Activated CD4-positive, alpha-beta T cell treated with anti-CD3 and anti-CD28 coated beads, Interleukin-2, amount 50 U/mL, for 4 hours (primary cell): Measurements from ENCODE around the gene TRPM3.

Experiments used
- DNase-seq, 2 experiments: peaks; one replicate each; pipeline ENCODE4 v3.0.0-alpha.2; 2020

The TRPM3 gene

DNA sequence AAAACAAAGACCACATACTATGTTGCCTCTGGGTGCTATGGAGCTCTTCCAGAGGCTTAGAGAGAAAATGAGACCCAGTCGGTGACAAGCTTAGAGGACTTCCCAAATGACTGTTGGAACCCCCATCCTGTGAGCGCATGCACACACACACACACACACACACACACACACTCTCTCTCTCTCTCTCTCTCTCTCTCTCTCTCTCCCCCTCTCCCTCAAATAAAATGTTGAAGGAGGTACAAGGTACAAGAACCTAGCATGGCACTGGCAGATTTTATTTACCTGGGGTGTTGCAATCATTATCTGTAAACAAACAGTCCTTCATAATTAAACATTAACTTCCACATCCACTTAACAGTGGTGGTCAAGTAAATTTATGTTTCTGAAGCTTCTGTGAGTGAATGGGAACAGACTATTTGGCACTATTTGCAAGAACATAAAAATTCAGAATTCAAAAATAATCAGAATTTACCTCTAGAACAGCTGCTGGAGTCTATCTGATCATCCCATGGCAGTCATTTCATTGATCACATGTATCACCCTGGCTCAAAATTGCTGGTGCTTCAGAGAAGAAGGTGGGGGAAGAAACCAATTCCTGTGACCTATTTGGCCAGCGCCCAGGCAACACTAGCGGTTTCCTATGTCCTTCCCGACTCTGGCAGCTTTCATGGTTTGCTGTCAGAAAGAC lies 24.9 kb downstream of the TRPM3 start:
- DNase-seq: no peak

DNA sequence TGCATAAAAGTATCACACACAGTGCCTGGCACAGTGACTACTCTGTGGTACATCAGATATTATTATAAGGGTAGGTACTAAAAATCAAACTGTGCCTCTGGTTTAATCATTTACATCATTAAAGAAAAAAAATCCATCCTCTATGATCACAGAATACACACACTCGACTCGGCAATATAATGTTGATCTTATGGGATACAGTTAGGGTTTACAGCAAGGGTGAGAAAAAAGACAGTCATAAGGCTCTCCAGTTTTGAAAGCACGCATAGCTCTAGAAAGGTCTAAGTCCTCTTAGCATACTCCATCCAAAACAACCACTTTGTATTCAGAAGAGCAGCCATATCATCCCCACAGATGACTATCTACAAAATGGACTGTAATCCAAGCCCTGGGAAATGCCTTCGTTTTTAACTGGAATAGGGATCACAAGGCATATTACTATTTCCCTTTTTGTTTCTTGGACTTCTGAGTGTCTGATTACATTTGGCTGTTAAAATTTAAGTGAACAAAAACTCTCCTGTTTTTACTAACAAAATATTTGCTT lies 26.6 kb downstream of the TRPM3 start:
- DNase-seq: no peak

DNA sequence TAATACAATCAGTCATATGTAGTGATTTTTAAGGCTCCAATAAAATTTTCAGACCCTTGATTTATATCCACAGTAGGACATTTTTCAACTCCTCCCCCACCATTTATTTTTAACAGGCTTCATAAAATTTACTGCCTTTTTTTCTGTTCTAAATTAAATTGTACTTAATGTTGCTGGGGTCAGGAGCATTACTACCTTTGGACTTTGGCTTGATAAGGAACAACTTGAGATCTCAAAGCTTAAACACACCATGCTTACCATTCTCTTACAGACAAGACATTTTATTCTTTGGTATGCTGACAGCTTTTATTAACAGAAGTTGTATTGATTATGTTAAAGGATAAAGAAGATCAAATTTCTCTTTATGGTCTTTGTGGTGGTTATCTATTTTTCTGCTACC lies 30.5 kb downstream of the TRPM3 start:
- DNase-seq: no peak

DNA sequence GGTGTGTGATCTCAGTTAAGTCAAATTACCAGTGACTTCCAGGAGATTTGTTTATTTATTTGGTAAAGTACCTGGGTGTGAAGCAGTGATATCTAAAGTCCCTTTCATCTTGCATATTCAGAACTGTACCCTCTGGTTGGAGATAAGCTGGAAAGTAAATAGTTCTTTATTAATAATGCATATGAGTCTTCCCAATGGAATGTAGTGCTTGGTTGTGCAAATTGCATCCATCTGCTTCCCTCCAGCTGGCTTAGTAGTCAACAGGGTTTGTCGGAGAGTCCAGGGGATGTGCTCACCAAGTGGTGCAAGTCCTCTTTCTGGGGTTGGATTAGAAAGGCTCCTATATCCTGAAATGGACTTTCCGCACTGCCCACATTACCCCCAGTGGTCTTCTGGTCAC lies 42.0 kb downstream of the TRPM3 start:
- no peak for DNase-seq

DNA sequence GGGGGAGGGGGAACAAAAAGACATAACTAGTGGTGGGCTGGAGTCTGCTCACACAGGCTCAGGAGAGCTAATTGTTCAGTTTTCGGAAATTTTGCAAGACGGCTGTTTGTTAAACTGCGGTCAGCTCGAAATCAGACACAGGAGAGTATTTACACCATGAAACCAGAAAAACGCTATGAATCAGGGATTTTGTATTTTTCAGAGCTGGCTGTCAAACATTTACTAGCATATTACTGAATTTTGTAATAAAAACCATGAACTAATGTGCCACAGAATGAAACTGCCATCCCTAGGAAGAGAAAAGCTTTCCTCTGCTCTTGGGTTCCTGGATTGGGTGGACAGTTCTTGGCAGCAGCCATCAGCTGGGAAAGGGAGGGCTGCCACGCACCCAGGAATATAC lies 45.3 kb downstream of the TRPM3 start:
- DNase-seq: no peak

DNA sequence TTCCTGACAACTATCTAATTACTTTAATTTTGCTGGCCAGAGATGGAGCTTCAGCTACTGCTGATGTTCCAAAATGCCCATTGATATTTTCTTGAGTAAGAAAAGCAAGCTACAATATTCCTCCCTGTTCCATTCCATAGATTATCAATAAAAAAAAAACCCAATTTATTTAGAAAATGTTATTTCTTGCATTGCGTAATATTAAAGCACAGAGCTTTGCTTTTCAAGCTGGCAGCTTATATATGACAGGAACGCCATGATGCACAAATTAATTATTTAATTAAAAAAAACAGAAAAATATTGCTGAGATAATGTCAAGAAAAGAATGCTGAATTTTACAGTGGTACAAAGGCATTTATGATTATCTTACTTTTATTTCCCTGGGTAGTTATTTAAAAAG lies 47.9 kb downstream of the TRPM3 start:
- DNase-seq: no peak

DNA sequence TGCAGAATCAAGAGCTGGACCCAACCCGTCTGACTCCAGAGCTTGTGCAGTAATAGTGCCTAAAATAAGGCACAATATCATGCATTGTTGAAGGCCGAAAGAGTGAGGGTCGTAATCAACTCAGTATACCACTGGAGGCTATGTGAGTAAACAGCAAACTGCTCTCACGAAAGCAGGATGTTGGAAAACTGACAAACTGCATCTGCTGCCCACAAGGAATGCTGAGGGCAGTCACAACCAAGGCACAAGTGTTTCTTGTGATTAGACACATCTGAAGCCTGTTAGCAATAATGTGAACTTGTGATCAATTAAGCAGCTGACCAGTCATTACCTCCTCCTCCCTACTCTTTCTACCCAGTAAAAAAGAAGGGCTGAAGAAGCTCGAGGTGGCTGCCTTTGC lies 48.8 kb downstream of the TRPM3 start:
- no peak for DNase-seq

DNA sequence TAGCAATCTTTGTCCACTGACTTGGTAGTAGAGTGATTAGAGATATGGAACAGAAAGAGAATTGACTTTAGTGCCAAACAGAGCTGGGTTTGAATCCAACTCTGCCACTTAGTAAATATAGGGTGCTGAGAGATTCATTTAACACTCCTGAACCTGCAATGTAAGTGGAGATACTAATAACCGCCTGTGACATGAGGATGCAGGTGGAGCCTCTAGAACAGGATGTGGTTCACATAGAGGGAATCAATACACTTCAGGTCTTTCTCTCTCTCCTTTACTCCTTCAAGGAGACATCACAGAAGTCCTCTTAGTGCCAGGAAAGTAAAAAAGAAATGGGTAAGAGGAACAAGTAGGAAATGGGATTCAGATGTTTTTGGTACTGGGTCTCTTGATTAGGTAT lies 49.8 kb downstream of the TRPM3 start:
- DNase-seq: no peak

DNA sequence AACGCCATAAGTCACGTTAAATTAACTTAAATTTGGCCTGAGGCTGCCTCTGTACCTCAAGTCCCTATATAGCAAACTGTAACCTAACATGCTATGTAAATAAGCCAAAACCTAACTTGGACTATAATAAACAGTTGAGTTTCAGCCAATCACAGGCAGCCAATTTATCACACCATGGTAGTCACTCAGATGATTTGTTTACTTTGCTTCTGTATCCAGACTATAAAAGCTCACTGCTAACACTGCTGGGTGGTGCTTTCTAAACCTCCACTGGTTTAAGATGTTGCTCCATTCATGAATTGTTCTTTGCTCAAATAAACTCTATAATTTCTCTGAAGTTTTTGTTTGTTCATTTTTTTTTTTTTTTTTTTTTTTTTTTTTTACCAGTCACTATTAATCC lies 62.8 kb downstream of the TRPM3 start:
- DNase-seq: no peak

DNA sequence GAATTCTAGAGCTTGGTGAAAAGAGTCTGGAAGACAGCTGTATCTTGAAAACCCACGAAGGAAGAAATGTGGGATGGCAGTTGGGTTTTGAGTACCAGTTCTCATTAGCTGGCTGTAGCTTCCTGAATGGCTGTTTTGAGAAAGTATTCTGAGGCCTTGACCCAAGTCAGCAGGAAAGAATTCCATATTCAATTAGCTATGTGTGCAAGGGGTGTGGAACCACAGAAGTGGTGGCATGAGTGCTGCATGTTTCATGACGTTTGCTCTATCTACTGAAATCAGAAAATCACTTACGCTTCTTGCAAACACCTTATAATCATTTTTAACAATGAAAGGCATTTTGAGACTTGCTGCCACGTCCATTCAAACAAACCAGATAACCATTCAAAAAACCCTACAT lies 69.1 kb downstream of the TRPM3 start:
- no peak for DNase-seq

DNA sequence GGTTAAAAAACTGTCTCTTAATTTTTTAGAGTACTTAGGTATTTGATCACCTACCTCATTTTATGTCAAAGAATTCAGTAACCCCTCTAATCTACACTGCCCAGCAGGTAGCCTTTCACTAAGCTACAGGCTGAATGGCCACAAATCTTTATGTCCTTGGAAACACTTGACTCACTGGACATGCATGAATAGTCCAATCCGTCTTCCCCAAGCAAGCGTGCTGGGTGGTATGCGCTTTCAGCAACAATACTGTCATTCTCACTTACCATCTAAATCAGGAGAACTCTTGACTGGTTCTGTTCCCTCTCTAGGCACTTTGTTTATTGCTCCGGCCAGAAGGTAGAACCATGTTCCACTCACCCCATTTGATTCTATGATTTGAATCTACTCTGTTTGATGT lies 73.1 kb downstream of the TRPM3 start:
- no peak for DNase-seq

DNA sequence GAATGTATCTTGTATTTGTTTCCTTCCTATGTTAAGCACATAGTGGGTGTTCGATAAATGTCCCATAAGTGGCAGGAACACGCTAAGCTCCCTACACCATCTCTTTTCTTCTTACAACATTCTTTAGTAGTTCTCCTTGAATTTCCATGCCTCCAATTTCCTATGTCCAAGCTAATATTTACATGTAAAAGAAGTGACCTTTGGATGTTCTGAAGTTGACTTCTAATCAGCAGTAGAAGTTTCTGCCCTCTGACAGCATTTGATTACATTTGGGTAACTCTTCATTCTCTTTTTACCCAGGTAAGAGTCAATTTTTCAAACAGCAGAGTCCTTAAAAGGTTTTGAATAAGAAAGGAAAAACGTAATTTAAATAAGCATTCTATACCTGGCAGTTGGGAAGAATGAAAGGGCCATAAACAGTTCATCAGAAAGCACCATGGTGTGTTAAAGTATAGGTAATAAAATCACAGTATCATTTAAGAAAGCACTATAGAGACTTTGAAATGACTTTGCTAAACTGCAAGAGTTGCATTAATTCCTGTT lies 78.9 kb downstream of the TRPM3 start:
- DNase-seq: no peak

DNA sequence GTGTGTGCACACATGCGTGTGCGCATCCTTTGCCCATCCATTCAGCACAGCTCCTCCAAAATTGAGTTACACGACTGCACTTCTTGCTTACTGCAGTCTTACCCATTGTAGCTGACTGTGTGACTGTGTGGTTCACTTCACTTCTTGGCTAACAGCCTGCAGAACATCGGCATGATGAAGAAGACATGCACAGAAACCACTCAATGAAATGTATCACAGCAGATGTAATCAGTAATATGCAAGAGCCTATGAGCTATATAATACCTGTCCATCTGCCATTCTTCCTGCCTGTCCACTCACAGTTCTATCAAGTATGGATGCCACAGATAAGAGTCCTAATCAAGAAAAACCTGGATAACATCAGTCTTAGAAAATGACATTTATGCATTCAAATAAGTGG lies 83.9 kb downstream of the TRPM3 start:
- no peak for DNase-seq

DNA sequence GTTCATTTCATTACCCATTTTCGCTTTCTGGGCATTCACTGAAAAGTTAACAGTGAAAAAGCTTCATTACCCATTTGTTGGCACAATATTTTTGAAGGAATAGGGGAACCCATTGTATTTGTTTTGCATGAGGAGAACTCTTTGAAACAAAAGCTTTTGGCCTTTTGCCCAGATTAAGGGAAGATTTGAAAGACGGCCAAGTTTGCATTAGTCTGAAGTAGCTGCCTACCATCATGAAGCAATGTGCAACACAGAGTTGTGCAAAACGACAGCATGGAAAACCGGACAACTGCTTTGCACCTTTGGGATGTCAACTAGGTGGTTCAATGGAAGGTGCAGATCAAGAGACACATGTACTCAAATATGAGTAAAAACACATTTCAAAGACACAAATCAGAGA lies 84.9 kb downstream of the TRPM3 start:
- DNase-seq: no peak

DNA sequence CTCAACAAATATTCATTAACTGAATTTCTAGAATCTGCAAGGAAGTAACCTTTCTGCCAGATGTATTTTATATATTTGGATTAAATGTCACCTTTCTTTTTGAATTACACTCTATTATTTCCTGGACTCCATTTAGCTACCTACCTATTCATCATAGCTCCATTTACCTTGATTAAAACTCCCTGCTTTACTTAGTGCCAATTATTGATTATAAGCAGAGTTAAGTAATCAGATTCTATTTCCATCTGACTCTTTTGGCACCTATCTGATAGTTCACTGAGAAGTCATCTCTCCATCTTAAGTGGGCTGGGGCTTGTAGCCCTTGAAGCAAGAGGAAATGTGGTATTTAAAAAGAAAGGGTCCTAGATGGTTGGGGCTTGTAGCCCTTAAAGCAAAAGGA lies 88.6 kb downstream of the TRPM3 start:
- no peak for DNase-seq

DNA sequence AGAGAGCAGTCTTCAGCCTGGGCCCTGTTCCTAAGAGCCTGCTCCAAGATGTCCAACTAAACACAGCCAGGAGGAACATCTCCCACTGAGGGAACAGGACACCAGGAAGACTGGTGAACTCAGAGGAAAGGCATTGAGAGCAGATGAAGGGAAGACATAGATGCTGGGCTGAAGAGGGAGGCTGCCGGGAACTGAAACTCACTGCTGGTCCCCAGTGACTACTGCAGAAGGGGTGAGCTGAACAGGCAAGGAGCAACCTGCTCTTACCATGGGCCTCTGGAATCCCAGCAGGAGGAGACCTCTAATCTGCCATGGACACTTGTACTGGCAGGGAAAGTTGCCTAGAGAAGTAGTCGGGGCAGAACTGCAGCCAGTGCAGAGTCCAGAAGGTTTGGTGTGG lies 95.7 kb downstream of the TRPM3 start:
- no peak for DNase-seq

DNA sequence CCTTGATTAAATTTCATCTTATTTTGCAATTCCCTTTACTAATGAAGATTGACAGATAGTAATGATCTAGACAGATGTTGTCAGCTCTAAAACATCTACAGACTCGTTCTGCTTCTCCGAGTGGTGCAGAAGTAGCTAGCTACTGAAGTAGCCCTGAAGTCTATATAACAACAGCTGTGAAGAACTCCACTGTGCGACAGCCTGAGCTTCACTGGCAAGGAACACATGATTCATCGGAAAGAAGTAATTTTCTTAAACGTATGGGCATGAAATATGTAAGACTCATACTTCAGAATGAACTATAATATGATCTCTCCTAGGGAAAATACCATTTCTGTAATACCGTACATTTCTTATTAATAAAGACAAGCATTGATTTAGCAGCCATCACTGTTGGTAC lies 96.2 kb downstream of the TRPM3 start:
- no peak for DNase-seq

DNA sequence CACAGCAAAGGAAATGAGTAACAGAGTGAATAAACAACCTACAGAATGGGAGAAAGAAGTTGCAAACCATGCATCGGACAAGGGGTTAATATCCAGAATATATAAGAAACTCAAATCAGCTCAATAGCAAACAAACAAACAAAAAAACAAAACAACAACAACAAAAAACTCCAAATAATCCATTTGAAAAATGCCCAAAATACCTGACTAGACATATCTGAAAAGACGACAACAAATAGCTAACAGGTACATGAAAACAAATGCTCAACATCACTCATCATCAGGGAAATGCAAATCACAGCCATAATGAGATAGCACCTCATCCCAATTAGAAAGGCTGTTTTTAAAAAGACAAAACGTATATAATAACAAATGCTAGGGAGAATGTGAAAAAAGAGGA lies 111.2 kb downstream of the TRPM3 start:
- no peak for DNase-seq

DNA sequence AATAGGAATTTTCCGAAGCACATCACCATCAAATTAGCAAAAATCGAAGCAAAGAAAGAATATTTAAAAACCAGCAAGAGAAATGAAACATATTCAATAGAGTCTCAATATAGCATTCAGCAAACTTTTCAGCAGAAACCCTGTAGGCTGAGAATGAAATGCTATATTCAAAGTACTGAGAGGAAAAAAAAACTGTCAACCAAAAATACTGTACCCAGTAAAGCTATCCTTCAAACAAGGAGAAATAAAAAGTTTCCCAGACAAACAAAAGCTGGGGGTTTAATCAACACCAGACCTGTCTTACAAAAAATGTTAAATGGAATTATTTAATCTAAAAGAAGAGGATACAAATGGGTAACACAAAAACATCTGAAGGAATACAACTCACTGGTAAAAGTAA lies 116.0 kb downstream of the TRPM3 start:
- no peak for DNase-seq

DNA sequence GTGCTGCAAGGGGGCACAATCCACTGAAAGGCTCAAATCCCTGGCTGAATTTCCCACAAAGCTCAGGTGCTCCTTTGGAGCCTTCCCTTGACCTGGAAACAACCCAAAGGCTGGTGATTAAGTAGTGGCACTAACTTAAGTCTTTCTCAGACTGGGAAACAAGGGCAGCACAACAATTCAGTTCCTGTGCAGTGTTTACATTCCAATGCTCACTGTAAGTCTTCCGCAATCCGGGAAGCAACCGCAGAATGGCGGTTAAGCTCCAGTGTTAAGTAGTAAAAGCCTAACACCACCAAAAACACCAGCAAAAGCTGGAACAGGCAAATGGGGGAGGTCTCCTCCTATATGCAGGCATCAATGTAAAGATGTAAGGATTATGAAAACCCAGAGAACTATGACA lies 117.2 kb downstream of the TRPM3 start:
- no peak for DNase-seq

DNA sequence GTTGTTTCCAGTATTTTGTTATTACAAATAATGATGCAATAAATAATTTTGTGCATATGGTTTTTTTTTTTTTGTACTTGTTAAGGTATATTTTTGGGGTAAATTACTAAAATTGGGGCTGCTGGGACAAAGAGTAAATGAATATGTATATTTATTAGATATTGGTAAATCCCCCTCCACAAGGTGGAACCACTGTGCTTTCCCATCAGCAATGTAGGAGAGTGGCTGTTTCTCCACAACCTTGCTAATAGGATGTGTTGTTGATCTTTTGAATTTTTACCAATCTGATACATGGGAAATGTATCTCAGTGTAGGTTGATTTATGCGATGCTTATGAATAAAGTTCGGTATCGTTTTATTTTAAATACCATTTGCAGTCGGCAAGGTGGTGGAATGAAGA lies 118.1 kb downstream of the TRPM3 start:
- DNase-seq: no peak

DNA sequence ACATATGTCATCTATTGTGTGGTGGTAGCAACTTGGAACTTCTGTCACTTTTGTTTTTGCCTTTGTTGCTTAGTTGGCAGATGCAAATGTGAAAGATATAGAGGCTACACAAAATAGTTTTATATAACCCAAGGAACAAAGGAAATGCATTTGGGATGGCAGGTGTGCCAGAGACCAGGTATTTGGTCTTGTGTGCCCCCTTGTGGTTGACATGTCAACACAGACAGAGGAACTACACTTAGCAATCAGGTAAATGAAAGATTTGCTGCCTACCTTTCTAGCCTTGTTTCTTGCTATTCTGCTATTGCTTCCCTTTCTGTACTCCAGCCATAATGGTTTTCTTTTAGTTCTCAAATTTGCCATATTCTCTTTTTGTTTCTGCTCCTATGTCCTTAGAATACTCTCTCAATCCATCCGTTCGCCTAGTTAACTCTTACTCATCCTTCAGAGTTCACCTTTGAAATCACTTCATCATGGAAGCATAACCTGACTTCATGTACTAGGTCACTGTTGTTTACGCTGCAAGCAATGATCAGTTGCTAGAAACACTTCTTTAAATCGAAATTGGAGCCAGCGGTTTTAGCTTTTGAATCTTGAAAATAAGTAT lies 119.5 kb downstream of the TRPM3 start:
- DNase-seq: no peak

DNA sequence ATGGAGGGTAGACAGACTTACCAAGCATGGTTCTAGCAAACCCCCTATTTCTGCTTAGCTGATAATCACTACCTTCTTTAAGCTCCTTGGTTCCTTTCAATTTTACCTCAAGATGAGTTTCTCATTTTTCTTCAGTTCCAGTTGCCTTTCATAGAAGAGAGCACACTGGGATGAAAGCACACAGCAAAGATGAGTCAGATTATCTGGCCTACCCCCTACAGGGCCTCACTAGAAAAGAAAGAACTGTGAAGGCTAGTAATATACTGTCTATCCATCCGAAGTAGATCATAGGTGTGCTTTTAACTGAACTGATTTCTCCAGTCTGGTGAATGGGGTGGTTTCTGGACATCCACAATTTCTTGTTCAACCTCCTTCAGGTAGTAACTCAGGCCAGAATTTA lies 122.5 kb downstream of the TRPM3 start:
- DNase-seq: no peak

DNA sequence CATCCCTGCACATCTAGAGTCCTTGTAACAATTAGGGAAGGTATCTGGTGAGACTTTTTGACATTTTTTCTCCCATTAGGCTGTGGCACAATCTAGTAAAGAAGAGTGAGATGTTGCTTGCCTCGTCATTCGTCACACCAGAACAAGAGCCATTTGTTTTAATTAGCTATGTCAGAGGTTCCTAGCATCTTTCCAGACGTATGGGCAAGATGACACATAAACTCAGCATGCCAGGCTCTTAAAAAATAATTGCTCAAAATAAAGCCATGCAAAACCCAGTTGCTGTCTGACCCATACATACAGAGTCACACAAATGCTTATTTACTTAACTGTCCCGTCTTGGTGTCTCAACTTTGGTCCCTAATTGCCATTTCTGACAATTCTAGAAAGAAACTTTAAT lies 125.9 kb downstream of the TRPM3 start:
- no peak for DNase-seq

DNA sequence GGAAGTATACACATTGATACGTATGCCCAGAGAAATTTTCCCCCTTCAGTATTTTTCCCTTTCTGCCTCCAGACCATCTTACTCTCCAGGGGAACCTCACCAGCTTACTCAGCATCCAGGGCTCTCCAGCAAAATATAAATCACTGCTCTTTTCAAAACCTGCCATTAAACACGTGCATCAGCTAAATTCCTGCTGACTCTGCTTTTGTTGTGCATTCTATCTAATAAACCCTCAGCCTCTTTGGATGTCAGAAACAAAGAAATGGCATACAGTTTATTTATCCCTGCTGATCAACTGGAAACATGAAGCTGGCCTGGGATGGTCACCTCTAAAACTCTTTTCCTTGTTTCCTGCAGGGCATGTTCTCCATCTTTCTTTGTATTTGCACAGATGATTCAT lies 126.8 kb downstream of the TRPM3 start:
- no peak for DNase-seq
